ENCODE data around the gene SNCG.

SNCG gene

DNA sequence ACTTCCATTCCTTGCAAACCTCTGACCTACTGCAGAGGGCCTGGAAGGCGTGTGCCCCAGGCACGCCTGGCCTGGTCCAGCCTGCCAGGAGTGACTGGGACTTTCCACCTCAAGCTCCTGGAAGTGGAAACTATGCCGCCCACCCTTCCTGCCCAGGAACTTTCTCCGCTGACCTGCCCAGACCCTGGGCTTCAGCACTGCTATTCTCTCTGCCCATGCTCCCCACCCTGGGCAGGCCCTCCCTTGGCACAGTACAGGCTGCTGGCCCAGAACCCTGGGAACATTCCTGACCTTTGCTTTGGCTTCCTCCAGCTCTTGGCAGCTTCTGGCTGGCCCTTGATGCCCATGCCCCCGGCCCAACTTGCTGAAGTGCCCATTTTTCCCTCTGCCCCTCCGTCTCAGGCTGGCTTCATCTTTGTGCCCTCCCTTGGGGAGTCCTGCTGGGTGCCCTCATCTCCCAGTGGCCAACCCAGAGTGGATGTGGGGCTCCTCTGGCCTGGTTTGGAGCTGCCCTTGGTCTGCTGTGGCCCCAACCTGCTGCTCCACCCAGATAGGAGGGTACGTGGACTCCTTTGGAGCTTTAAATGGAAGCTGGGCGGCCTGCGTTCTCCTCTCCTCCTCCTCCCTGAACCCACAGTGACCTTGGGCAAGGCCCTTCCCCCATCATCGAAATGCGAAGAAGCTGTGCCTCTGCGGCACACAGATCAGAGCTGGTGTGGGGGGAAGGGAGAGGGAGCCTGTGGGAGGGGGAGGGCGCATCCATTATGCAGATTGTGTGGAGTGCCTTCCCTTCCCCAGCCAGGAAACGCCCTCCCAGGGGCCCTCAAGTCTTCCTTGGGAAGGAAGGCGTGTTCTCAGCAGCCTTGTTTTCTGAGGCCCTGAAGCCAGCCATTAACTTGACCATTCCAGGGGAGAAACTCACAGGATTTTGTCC is 4.4 kb upstream of the SNCG start:
- peak overlapping the region; percentile 51 for H3K4me3 ChIP-seq
- TF ChIP-seq CTCF (IDR thresholded peaks at IDR 0.05) = no peak
- peak overlapping the region; percentile 93 to 94 for H3K27ac ChIP-seq
- peak; percentile 93 for DNase-seq (ENCODE audit: low spot score)

DNA sequence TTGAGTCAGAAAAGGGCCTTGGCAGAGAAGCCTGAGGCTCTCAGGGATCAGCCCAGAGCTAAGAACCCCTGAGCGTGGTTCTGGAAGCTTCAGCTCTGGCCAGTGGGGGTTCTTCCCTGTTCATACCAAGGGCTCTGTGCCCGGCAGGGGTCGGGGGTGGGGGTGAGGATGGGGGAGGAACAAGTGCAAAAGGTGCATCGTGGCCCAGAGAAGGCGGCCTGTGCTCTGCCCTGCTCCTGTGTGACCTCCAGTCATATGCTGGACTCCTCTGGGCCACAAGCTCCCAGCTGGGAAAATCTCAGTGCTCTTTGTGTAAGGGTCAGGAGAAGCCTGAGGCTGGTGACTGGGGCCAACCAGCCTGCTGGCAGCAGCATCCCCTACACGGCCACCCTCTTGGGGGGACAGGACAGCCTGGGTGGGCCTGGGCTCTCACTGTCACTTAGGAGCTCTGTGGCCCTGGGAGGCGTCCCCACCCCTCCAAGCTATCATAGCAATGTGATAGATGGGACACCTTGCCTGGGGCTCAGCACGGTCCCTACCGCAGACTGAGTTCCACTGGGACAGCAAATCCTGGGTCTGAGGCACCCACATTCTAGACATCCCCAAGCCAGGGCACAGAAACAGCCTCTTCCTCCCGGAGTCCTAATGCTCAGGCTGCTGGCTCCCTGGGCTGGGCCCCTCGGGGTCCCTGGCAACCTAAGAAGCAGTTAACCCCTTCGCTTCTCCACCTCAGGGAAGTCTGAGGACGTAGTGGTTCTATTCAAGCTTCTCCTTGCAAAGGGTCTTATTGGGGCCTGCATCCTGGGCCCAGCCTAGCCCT is 3.5 kb upstream of the SNCG start:
- Histone ChIP-seq H3K4me3 (peak overlapping the region; percentile 66), H3K27ac (peak overlapping the region; percentile 93 to 94)
- TF ChIP-seq CTCF (IDR thresholded peaks at IDR 0.05) = no peak
- DNase-seq (ENCODE audit: low spot score) = peak; percentile 71

GRCh38 chr10:86955501-86956194 is 2.8 kb upstream of the SNCG start:
- H3K27ac ChIP-seq = peak overlapping the region; percentile 93 to 94
- no peak for TF ChIP-seq CTCF (IDR thresholded peaks at IDR 0.05)
- peak overlapping the region; percentile 66 for H3K4me3 ChIP-seq
- no peak for DNase-seq (ENCODE audit: low spot score)

GRCh38 chr10:86956195-86956847 is 2.1 kb upstream of the SNCG start:
- no peak for DNase-seq (ENCODE audit: low spot score)
- TF ChIP-seq CTCF (IDR thresholded peaks at IDR 0.05) = no peak
- Histone ChIP-seq H3K4me3 (peak overlapping the region; percentile 66), H3K27ac (peak overlapping the region; percentile 93 to 94)

- peak overlapping the region; percentile 93 to 94 for H3K27ac ChIP-seq
- TF ChIP-seq CTCF (IDR thresholded peaks at IDR 0.05) = no peak
- peak; percentile 72 for DNase-seq (ENCODE audit: low spot score)
- H3K4me3 ChIP-seq = peak overlapping the region; percentile 66
Observed at GRCh38 chr10:86956848-86957448, 1.5 kb upstream of the SNCG start.

Measured in coronary artery (tissue), 2 donors.